ENCODE measurements around the gene OR11L1. TPM values are rescaled to one million over a fixed set of nuclear protein-coding genes. Genes with fewer than 3 reads are reported as not detected.

The OR11L1 gene, protein sequence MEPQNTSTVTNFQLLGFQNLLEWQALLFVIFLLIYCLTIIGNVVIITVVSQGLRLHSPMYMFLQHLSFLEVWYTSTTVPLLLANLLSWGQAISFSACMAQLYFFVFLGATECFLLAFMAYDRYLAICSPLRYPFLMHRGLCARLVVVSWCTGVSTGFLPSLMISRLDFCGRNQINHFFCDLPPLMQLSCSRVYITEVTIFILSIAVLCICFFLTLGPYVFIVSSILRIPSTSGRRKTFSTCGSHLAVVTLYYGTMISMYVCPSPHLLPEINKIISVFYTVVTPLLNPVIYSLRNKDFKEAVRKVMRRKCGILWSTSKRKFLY
- polyA plus RNA-seq (2014; cell fraction: cytosol; rRNA removed) = not detected in 2 replicates
- polyA plus RNA-seq (2014; cell fraction: nucleus; rRNA removed) = 0.23 and 0.32 TPM in 2 replicates

DNA sequence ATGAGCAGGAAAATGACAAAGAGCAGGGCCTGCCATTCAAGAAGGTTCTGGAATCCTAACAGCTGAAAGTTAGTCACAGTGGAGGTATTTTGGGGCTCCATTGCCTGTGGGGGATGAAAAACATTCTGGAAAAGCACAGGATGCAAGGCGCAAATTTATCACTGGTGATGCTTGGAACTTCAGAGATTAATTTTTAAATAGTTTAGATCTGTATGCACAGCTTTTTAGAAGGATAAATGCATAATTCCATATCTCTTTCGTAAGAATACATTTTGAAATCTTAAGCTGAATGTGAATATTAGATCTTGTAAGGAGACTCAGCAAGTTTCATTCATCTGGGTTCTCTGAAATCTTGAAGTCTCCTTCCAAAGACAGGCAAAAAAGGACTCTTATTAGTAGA is at the start of gene OR11L1:
Gene OR11L1 (minus strand): TSS at position 101 of the 400 bp plus-strand sequence. CDS start 0 bp downstream, at position 101.
- DNase-seq (ENCODE audit: low spot score) = no peak

DNA sequence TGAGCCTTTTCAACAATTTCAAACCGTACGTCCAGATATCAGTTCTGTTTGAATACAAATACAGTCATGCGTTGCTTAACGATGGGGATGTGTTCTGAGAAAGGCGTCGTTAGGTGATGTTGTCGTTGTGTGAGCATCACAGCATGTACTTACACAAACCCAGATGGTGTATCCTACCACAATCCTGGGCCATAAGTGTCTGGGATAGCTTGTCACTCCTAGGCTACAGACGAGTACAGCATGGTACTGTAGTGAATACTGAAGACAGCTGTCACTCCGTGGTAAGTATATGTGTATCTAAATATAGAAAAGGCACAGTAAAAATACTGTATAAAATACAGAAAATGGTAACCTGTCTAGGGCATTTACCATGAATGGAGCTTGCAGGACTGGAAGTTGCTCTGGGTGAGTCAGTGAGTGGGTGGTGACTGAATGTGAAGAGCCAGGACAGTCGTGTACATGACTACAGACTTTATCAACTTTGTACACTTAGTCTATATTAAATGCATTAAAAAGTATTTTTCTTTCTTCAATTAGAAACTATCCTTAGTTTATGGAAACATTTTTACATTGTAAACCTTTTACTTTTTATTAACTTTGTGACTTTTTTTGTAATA is 43.2 kb upstream of the OR11L1 start:
- DNase-seq (ENCODE audit: low spot score) = no peak

- no peak for DNase-seq (ENCODE audit: low spot score)
Observed at GRCh38 chr1:247883346-247883745, 41.6 kb upstream of the OR11L1 start.

- no peak for DNase-seq (ENCODE audit: low spot score)
Observed at GRCh38 chr1:247865416-247865815, 23.7 kb upstream of the OR11L1 start.

- DNase-seq (ENCODE audit: low spot score) = no peak
Observed at GRCh38 chr1:247864644-247865043, 22.9 kb upstream of the OR11L1 start.

- no peak for DNase-seq (ENCODE audit: low spot score)
Observed at GRCh38 chr1:247862756-247863155, 21.1 kb upstream of the OR11L1 start.

GRCh38 chr1:247857985-247858619 is 16.4 kb upstream of the OR11L1 start:
- no peak for DNase-seq (ENCODE audit: low spot score)

DNA sequence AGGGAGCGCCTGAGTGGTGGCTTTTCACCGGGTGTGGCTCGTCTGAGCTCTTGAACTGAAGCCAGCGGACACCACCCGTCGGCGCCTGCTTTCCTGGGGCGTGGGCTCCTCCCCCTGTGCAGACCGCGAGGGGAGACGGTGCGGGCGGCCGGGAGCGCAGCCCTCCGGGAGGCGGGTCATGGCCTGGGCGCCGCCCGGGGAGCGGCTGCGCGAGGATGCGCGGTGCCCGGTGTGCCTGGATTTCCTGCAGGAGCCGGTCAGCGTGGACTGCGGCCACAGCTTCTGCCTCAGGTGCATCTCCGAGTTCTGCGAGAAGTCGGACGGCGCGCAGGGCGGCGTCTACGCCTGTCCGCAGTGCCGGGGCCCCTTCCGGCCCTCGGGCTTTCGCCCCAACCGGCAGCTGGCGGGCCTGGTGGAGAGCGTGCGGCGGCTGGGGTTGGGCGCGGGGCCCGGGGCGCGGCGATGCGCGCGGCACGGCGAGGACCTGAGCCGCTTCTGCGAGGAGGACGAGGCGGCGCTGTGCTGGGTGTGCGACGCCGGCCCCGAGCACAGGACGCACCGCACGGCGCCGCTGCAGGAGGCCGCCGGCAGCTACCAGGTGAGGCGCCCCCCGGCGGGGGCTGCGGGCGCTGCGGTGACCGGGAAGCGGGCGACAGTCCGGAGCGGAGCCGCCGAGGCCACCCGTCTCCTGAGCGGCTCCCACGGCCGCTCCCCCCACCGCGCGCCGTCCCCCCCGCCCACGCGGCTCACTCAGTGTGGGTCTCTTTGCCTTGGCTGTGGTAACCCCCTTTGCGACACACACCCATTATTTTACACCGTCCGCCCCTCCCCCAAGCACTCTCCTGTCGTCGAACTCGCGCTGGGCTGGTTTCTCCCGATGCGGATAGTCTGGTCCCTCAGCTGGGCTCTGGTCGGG is 15.6 kb upstream of the OR11L1 start, which contains the start of gene TRIM58:
Gene TRIM58 (plus strand): TSS at position 119 of the 916 bp plus-strand sequence. CDS start 60 bp downstream, at position 179.
- DNase-seq (ENCODE audit: low spot score) = peak; percentile 56

DNA sequence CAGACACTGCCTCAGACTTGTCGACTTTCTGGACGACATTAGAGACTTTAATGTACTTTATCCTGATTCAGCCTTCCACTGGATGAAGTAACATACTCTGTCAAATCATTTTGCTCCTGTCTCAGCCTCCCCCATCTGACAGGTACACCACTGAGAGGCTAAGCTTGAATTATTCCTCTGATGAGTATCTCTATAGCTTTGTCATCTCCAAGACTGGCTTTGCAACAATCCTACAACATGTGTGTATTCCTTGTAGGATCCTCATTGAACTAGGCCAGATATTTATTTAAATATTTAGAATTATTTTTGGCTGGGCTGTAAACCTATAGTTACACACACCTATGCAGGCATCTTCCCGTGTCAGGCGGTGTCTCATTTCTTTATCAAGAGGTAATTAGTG is 14.2 kb upstream of the OR11L1 start:
- DNase-seq (ENCODE audit: low spot score) = no peak

GRCh38 chr1:247854899-247855545 is 13.3 kb upstream of the OR11L1 start:
- no peak for DNase-seq (ENCODE audit: low spot score)

- DNase-seq (ENCODE audit: low spot score) = no peak
Observed at GRCh38 chr1:247849616-247850015, 7.9 kb upstream of the OR11L1 start.

DNA sequence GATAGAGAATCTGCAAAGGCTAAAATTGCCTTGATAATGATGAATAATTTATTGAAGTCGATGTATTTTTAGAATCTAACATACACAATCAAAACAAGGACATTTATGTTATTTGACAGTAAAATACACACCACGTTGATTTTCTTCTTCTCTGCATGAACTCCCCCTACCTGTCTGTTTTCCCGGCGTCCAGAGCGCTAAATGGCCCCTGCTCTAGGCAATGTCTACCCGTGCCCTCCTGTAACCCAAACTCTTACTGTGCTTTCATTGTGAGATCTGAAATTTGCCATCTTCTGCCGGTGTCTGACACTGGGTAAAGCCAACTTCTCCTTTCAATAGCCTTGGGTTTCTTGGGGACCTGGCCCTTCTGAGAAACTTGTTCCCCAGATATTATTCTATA is 6.7 kb upstream of the OR11L1 start:
- DNase-seq (ENCODE audit: low spot score) = no peak

GRCh38 chr1:247845693-247846017 is 4.0 kb upstream of the OR11L1 start:
- no peak for DNase-seq (ENCODE audit: low spot score)

- no peak for DNase-seq (ENCODE audit: low spot score)
Observed at GRCh38 chr1:247845011-247845692, 3.5 kb upstream of the OR11L1 start.

- DNase-seq (ENCODE audit: low spot score) = no peak
Observed at GRCh38 chr1:247843411-247843810, 1.7 kb upstream of the OR11L1 start.

- DNase-seq (ENCODE audit: low spot score) = no peak
Observed at GRCh38 chr1:247840818-247841217, 878 bp downstream of the OR11L1 start.

DNA sequence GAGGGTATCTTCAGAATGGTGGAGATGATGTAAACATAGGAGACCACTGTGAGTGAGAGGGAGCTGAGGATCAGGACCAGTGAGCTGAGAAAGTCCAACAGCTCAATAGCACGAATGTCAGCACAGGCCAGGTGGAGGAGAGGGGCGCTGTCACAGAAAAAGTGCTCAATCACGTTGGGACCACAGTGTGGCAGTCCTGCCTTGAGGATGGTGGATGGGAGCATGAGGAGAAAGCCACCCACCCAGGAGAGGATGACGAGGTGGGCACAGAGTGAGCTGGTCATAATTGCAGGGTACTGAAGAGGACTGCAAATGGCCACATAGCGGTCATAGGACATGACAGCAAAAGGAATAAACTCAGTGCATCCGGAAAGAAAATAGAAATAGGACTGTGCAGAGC is 8.1 kb downstream of the OR11L1 start:
- no peak for DNase-seq (ENCODE audit: low spot score)

DNA sequence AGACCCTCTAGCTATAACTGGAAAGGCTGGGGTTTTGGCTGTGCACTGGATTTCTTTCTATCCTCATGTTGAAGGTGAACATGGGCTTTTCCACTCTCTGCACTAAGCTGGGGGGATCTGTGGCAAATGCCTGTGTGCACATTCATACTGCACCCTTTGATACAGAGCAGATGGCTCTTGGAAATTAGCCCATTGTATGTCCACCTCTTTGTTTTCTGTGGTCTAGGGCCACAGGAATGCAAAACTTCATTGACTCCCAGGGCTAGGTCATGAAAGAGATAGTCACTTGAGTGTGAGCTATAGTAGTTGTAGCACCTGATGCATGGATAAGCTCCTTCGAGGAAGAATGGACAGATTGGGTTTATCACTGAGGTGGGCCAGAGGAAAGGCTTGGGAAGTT is 12.0 kb downstream of the OR11L1 start:
- DNase-seq (ENCODE audit: low spot score) = no peak

- no peak for DNase-seq (ENCODE audit: low spot score)
Observed at GRCh38 chr1:247825362-247825761, 16.3 kb downstream of the OR11L1 start.

DNA sequence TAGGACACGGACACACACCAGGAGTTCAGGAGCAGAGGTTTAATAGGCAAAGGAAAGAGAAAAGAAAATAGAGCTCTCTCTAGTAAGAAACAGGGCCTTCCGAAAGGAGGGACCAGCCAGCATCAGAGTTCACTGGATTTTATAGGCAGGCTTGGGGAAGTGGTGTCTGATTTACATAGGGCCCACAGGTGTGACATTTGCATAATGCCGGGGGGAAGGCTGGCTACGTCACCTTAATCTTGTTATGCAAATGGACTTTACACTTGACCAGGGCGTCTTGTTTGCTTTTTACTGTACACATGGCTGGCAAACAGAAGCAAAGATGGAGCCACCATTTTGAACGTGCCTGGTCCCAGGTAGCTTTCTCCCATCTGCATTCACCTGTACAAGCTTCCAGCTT is 17.7 kb downstream of the OR11L1 start, which contains the start of gene OR14A16:
Gene OR14A16 (minus strand): TSS at position 97 of the 400 bp plus-strand sequence. CDS start 8,390 bp downstream, outside the sequence.
- DNase-seq (ENCODE audit: low spot score) = no peak
